K562 (cell line): ENCODE measurements around the gene PRR14. TPM values are rescaled to one million over a fixed set of nuclear protein-coding genes. Genes with fewer than 3 reads are reported as not detected.

Experiments used
- CREB1 ChIP-seq, 2 experiments: sonication (generic) in 1 of 2; formaldehyde crosslinking in 1 of 2; IDR thresholded peaks; 2 replicates each; pipeline versions ENCODE4 v1.6.1 to v1.8.0; 2012 to 2022; ENCODE audit warnings: inconsistent platforms in 1 of 2, mild to moderate bottlenecking in 1 of 2, missing genetic modification reagents in 1 of 2, moderate library complexity in 1 of 2
- ELF4 ChIP-seq: fragments of 450-650 bp; formaldehyde crosslinking; IDR thresholded peaks from 2 replicates; pipeline ENCODE4 v1.4.0; 2022; ENCODE audit warnings: missing genetic modification characterization
- MLX ChIP-seq, 2 experiments: fragments of 450-650 bp in 1 of 2; sonication (generic) in 1 of 2; formaldehyde crosslinking; conservative IDR thresholded peaks; 2 replicates each; pipeline versions ENCODE4 v1.4.0 to v1.8.1; 2020 to 2022; ENCODE audit warnings: mild to moderate bottlenecking in 1 of 2, missing genetic modification reagents in 1 of 2
- PTTG1 ChIP-seq: fragments of 450-650 bp; IDR thresholded peaks from 2 replicates; pipeline ENCODE4 v1.6.1; 2016; ENCODE audit warnings: low read depth, mild to moderate bottlenecking, missing genetic modification characterization, missing compliant biosample characterization
- SIX5 ChIP-seq, 2 experiments: IDR thresholded peaks; 2 replicates each; pipeline ENCODE4 v1.6.1; 2011; ENCODE audit warnings: low read length in 2 of 2, borderline replicate concordance in 1 of 2, low read depth in 1 of 2, mild to moderate bottlenecking in 1 of 2, moderate library complexity in 1 of 2; ENCODE audit not compliant: insufficient read depth in 1 of 2
- SMC3 ChIP-seq: conservative IDR thresholded peaks from 2 replicates; pipeline ENCODE4 v1.6.1; 2011; ENCODE audit warnings: low read depth, low read length, improper control_type of control experiment; ENCODE audit not compliant: insufficient read depth
- STAG1 ChIP-seq: sonication (generic); formaldehyde crosslinking; IDR thresholded peaks from 2 replicates; pipeline ENCODE4 v1.5.0; 2020; ENCODE audit warnings: missing genetic modification reagents, borderline replicate concordance
- TCF7L2 ChIP-seq: fragments of 150-350 bp; IDR thresholded peaks from 2 replicates; pipeline ENCODE4 v1.6.1; 2016; ENCODE audit warnings: low read depth, mild to moderate bottlenecking, low read length, moderate library complexity
- TEAD2 ChIP-seq: fragments of 450-650 bp; IDR thresholded peaks from 2 replicates; pipeline ENCODE4 v1.6.1; 2016; ENCODE audit warnings: missing genetic modification characterization, control low read depth, missing compliant biosample characterization
- ZBTB11 ChIP-seq, 3 experiments: fragments of 200-800 bp in 1 of 3; fragments of 250-450 bp in 1 of 3; fragments of 450-650 bp in 1 of 3; sonication (Bioruptor Pico) in 1 of 3; sonication (Bioruptor generic) in 1 of 3; formaldehyde crosslinking in 1 of 3; IDR thresholded peaks; 2 replicates each; pipeline versions ENCODE4 v1.6.1 to v1.8.0; 2016 to 2022; ENCODE audit warnings: mild to moderate bottlenecking in 2 of 3, missing genetic modification characterization in 2 of 3, missing compliant biosample characterization in 1 of 3, moderate library complexity in 1 of 3
- polyA plus RNA-seq, 8 experiments: library from polyadenylated mRNA; depleted of rRNA in 4 of 8; stranded (reverse) in 5 of 8; unstranded in 3 of 8; fragments of >200 nt; fragmentation: Nextera tagmentation in 2 of 8; fragmentation: Illumina TruSeq in 1 of 8; extraction: Ambion mirVana in 2 of 8; extraction: Trizol in 1 of 8; gene quantifications; 2 replicates each; pipeline versions ENCODE4 v1.2.1 to v1.2.3, GENCODE V29; 2011 to 2014; ENCODE audit warnings: inconsistent platforms in 1 of 8, missing spikeins in 1 of 8
- total RNA-seq, 7 experiments: library from RNA; depleted of rRNA in 6 of 7; stranded (reverse); fragments of >200 nt in 6 of 7; fragmentation: Illumina TruSeq in 2 of 7; extraction: Trizol in 2 of 7; gene quantifications; 2 replicates each; pipeline versions ENCODE4 v1.2.1 to v1.2.3, GENCODE V29; 2011 to 2021; ENCODE audit warnings: low replicate concordance in 1 of 7
- TF ChIP-seq, protein P1 (sequence below): fragments of 450-650 bp; IDR thresholded peaks from 2 replicates; pipeline ENCODE4 v1.6.1; 2016; ENCODE audit warnings: low read depth

The PRR14 gene
- total and polyA plus RNA-seq, 9 of the 15 experiments (the other 6 are each of a cell fraction or from before 2014, with no cell fraction given): 2.2 to 63.1 (median 11.5) TPM

GRCh38 chr16:30609926-30610839 lies 40.6 kb upstream of the PRR14 start, which contains the start of gene ZNF689 (continued):
- peak in 1 of 3 experiments; percentile 54; a peak in 1 of 6 replicates for TF ChIP-seq ZBTB11 (CRISPR knock-in tag; IDR thresholded peaks at IDR 0.05)
- TF ChIP-seq SMC3: no peak
- 0 out of 2 replicates have a peak, but pooled peaks have one; percentile 38 for TF ChIP-seq CREB1 (IDR thresholded peaks at IDR 0.05)
- TF ChIP-seq CREB1 (CRISPR knock-in tag; IDR thresholded peaks at IDR 0.05): no peak
- TF ChIP-seq TEAD2 (tag): no peak
- no peak for TF ChIP-seq PTTG1 (tag)
- TF ChIP-seq MLX (CRISPR knock-in tag; conservative IDR thresholded peaks at IDR 0.05): no peak
- TF ChIP-seq SIX5 (IDR thresholded peaks at IDR 0.05; ENCODE audit: borderline replicate concordance in 1 of 2, insufficient read depth in 1 of 2, low read depth in 1 of 2, low read length in 2 of 2): peak; percentile 97 to 98
- no peak for TF ChIP-seq STAG1 (CRISPR knock-in tag)
- no peak for TF ChIP-seq TCF7L2
- TF ChIP-seq, protein P1, sequence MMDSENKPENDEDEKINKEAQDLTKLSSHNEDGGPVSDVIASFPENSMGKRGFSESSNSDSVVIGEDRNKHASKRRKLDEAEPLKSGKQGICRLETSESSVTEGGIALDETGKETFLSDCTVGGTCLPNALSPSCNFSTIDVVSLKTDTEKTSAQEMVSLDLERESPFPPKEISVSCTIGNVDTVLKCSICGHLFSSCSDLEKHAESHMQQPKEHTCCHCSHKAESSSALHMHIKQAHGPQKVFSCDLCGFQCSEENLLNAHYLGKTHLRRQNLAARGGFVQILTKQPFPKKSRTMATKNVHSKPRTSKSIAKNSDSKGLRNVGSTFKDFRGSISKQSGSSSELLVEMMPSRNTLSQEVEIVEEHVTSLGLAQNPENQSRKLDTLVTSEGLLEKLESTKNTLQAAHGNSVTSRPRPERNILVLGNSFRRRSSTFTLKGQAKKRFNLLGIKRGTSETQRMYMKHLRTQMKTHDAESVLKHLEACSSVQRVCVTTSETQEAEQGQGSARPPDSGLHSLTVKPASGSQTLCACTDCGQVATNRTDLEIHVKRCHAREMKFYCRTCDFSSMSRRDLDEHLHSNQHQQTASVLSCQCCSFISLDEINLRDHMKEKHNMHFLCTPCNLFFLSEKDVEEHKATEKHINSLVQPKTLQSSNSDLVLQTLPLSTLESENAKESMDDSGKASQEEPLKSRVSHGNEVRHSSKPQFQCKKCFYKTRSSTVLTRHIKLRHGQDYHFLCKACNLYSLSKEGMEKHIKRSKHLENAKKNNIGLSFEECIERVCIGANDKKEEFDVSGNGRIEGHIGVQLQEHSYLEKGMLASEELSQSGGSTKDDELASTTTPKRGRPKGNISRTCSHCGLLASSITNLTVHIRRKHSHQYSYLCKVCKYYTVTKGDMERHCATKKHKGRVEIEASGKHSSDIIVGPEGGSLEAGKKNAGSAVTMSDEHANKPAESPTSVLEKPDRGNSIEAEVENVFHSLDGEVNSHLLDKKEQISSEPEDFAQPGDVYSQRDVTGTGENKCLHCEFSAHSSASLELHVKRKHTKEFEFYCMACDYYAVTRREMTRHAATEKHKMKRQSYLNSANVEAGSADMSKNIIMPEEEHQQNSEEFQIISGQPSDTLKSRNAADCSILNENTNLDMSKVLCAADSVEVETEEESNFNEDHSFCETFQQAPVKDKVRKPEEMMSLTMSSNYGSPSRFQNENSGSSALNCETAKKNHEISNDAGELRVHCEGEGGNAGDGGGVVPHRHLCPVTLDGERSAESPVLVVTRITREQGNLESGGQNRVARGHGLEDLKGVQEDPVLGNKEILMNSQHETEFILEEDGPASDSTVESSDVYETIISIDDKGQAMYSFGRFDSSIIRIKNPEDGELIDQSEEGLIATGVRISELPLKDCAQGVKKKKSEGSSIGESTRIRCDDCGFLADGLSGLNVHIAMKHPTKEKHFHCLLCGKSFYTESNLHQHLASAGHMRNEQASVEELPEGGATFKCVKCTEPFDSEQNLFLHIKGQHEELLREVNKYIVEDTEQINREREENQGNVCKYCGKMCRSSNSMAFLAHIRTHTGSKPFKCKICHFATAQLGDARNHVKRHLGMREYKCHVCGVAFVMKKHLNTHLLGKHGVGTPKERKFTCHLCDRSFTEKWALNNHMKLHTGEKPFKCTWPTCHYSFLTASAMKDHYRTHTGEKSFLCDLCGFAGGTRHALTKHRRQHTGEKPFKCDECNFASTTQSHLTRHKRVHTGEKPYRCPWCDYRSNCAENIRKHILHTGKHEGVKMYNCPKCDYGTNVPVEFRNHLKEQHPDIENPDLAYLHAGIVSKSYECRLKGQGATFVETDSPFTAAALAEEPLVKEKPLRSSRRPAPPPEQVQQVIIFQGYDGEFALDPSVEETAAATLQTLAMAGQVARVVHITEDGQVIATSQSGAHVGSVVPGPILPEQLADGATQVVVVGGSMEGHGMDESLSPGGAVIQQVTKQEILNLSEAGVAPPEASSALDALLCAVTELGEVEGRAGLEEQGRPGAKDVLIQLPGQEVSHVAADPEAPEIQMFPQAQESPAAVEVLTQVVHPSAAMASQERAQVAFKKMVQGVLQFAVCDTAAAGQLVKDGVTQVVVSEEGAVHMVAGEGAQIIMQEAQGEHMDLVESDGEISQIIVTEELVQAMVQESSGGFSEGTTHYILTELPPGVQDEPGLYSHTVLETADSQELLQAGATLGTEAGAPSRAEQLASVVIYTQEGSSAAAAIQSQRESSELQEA: no peak
- TF ChIP-seq ELF4 (CRISPR knock-in tag): peak; percentile 73; the same call in 1 of the 2 replicates
